CD4-positive, alpha-beta T cell treated with Interleukin-4 for 4 hours (primary cell): ENCODE measurements around the gene WWOX.
A peak's percentile ranks its signal among the peaks of the same experiment; 100 is the strongest.

Source experiments
- DNase-seq: peaks from one replicate; pipeline ENCODE4 v3.0.0-alpha.2; 2020

The WWOX gene

DNA sequence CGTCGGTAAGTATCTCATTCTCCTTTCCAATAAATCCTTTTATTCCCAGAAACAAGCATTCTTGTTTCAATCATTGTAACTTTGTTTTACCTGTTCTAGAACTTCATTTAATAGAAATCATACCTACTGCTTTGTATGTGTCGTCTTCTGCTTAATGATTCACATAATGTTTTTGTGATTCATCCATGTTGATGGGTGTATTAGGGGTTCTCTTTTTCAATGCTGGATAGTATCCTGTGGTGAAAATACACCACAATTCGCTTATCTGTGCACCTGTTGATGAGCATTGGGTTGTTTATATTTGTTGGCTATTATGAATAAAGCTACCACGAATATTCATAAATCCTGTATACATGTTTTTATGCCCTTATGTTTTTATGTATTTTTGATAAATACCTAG lies 797.8 kb downstream of the WWOX start:
- peak; percentile 49 for DNase-seq

GRCh38 chr16:78900044-78900811 lies 800.8 kb downstream of the WWOX start:
- no peak for DNase-seq

DNA sequence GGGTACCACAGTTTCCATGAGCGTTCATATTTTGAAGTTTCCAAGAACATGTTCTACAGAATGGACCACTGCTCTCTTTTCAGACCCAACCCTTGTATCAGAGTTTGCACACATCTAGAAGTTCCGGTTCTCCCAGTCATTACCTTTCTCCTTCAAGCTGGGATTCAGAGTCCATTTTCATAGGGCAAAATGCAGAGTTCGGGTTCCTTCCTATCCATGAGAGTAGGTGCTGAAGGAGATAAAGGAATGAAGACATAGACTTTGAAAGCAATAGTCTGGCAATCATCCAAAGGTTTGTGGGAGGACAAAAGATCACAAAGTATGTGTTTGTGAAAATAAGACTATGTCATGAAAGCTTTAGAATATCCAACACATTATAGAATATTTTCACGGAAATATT lies 801.5 kb downstream of the WWOX start:
- no peak for DNase-seq

DNA sequence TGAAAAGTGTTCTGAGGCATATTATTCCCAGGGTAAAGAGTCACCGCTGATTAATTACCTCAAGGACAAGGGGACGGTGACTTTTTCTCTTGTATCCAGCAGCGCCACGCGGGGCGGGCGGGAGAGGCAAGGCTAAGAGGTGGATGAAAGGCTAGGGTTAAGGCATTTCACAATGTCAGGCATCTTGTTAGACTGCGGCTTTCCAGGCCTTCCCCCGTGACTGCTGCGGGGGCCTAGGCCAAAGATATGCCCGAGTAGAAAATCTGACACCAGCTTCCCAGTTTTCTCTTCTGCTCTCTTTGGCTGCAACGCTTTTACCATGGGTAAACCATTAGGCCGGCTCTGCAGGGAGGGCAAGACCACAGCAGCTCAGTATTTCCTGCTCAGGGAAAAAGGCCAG lies 802.9 kb downstream of the WWOX start:
- no peak for DNase-seq

GRCh38 chr16:78903237-78903636 lies 803.8 kb downstream of the WWOX start:
- DNase-seq = no peak

DNA sequence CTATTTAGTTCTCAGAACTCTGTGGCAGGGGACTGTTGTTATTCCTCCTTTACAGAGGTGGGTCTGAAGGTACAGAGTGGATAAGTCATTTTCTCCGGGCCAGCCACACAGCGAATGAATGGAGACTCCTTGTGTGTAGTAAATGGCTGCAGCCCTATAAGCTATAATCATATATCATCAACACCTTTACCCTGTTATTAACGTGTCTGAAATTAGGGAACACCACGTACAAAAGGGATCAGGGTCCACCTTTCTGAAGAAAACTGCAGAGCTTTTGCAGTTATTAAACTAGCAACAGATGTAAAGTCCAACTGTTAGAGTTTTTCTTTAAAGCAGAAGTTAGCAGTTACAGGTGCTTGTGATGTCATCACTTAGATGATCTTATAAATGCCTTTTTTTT lies 804.4 kb downstream of the WWOX start:
- no peak for DNase-seq

DNA sequence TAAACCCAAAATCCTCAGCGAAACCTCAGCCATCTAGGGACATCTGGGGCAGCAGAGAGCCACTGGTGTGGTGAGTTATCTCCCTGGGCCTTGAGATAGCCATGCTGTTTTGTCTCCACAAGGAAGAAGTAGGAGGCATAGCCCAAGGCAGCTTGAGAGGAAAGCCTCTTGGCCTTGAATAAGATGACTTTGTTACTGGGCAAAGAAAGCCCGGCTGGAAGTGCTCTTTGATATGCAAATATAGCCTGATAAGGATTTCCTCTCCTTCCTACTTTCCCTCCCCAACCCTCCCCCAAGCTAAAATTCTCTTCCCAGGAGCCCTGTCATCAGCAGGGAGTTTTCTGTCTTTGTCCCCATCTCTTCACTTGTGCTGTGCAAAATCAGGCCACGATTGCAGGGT lies 806.7 kb downstream of the WWOX start:
- no peak for DNase-seq

DNA sequence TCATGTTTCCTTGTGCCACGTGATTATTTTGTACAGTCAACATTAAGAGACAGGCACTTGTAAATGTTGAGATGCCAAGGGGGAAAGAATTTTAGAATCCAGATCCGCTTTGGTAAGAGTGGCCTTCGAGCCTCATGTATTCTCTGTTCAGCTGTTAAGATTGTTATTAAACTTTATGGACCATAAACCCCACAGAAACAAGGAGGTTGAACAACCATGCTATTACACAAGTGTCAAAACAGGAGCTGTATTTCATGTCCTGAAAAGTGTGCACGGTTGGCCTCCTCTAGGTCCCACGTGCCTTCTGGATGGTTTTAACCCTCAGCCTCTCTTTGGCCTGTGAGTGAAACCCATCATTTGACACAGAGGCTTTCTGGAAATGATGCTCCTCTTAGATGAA lies 809.8 kb downstream of the WWOX start:
- no peak for DNase-seq

GRCh38 chr16:78915811-78916345 lies 816.4 kb downstream of the WWOX start:
- DNase-seq = no peak

GRCh38 chr16:78916928-78917545 lies 817.6 kb downstream of the WWOX start:
- no peak for DNase-seq

- no peak for DNase-seq
These were observed 819.4 kb downstream of the WWOX start for GRCh38 chr16:78918805-78919305.

- no peak for DNase-seq
These were observed 820.4 kb downstream of the WWOX start for GRCh38 chr16:78919852-78920251.

DNA sequence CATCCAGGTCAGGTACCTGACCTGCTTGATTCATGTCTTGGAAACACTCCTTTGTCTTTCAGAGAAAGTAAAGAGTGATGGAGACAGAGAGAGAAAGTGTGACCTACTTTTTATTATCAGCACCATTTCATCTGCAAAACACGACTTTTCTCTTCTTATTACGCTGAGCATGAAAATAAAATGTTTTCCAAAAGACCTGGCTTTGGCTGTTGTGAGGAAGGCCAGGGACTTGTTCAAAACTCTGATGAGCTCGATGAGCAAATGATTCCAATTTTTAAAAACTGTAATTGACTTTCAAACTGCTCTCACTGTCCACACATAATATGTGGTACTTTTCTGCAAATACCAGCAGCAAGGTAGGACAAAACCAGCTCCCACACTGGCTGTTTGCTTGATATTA lies 821.2 kb downstream of the WWOX start:
- DNase-seq = no peak

- peak; percentile 43 for DNase-seq
These were observed 825.8 kb downstream of the WWOX start for GRCh38 chr16:78925083-78925767.

GRCh38 chr16:78926723-78927210 lies 827.3 kb downstream of the WWOX start:
- DNase-seq = no peak

DNA sequence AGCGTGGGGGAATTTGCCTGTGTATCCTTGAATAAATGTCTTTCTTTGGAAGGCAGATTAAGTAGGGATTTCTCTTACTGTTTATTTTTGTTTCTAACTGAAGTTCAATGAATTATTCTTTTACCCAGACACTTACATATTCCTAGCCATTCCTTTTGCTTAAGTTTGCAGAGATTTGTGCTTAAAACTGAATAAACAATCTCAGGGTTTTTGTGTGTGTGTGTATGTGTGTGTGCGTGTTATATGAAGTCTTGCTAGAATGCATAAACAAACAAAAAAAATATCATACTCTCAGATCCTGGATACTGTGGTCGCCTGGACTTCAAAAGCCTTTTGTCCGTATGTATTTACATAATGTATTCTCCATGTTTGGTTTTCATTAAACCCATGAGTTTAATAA lies 828.3 kb downstream of the WWOX start:
- DNase-seq = no peak

DNA sequence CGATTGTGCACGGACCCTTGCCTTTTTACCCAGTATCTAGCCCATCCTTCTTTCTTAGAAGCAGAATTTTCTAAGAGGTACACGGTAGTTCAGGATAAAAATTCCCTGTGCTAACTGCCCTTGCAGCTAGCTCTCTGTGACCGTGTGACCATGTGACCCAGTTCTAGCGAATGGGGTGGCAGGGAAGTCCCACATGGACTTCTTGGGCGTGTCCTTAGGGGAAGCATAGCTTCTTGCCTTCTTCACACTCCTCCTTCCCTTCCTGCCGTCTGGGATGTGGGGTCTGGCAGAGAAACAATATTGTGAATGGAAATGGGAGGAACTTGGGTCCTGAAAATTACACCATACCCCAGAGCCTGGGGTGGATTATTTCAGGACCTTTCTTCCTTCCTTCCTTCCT lies 830.4 kb downstream of the WWOX start:
- DNase-seq = no peak

DNA sequence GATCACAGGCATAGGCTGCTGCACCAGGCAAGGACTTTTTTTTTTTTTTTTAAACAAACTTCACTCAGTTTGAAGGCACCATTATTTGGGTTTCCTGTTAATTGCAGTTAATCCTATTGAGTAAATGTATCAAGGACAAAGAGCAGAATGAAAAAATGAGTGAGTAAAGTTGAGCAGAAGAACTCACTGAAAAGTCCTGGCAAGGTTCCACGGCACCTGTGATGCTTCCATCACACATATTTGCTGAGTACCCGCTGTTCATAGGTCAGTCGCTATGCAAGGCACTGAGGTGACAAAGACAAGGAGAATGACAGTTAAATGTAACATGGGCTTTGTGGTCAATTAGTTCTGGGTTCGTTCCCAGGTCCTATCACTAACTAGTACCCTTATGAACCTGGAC lies 831.1 kb downstream of the WWOX start:
- no peak for DNase-seq

DNA sequence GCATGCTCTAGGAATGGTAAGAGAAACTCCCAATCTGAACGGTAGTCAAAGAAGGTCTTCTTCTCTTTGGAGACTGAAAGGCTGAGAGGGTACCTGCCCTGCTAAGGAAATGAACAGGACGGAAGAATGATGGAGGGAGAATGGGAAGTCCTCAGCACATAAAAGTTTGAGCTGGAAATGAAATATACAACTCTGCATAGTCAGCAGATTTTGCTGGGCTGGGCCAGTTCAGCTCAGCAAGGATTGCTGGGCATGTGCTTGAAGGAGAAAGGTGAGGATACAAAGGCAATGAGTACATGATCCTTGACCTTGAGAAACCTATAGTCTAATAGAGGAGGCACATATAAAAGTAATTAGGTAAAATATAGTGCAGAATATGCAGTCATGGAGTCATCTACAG lies 831.8 kb downstream of the WWOX start:
- DNase-seq = no peak

GRCh38 chr16:78931678-78932077 lies 832.2 kb downstream of the WWOX start:
- DNase-seq = no peak

- no peak for DNase-seq
These were observed 833.0 kb downstream of the WWOX start for GRCh38 chr16:78932355-78932943.

DNA sequence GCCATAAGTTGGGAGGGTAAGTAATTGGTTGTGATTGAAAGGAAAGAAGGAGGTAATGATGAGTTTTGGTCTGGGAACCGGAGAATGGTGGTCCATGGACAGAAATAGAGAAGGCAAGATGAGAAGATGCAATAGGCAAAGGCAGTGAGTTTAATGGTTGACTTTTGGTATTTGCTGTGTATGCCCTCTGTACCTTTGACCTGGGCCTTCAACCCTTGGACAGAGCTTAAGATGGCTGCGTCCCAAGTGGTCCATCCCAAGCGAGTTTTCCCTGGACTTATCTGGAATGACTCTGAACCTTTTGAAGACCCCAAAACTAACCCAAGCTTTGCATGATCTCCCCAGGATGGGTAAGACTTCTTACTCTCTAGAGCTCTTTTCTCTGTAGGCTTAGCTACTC lies 836.6 kb downstream of the WWOX start:
- no peak for DNase-seq

- no peak for DNase-seq
These were observed 840.1 kb downstream of the WWOX start for GRCh38 chr16:78939597-78939996.
